Activated naive CD4-positive, alpha-beta T cell treated with anti-CD3 and anti-CD28 coated beads, Interleukin-2, amount 50 U/mL, for 16 hours (primary cell): ENCODE results near the gene NNAT.

Experiments
- DNase-seq: peaks from one replicate; pipeline ENCODE4 v3.0.0-alpha.2; 2020

NNAT gene

DNA sequence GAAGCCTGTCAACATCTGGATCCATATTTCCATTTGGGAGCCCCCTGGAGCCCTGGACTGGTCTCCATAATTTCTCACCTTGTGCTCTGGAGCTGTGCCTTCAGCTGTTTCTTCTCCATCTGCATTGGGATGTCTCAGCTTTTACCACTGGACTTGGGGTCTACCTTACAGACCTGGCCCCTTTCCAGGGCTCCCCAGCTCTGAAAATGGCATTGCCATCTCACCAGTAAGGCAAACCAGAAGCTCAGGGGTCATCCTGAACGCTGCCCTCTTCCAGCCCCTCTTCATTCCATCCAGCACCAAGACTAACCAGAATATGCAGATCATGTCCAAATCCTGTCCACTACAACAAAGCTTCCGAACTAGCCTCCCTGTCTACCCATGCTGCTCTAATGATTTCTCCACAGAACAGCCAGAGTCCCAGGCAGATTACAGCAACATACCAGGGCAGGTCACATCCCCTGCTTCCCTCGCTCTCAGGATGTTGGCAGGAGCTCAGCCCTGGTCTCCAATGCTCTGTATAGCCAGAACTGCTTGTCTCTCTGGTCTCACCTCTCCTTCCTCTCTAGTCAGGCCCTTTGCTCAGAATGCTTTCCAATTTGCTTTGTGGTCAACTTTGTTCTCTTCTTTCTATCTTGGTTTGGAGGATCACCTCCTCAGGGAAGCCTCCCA lies 17.7 kb upstream of the NNAT start:
- no peak for DNase-seq

DNA sequence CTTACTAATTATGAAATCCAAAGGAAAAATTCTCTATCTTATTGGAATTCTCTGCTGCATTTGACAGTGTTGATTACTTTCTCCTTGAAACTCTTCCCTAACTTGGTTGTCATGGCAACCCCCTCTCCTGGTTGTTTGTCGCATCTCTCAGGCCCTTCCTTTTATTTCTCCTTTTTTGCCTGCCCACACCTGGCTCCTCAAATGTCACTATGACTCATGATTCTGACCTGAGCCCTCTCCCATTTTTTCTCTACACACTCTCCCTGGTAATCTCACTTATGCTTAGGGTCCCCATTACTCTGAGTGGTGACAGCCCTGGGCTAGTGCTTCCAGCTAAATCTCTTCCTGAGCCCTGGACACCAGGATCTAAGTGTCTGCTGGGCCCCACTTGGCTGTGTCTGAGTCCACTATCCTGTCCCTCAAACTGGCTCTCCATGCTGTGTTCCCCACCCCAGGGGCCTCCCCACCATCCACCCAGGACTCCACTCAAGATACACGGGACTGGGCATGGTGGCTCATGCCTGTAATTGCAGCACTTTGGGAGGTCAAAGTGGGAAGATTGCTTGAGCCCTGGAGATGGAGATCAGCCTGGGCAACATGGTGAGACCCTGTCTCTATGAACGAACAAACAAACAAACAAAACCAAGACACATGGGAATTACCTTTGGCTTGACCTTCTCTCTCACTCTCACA lies 16.5 kb upstream of the NNAT start:
- no peak for DNase-seq

DNA sequence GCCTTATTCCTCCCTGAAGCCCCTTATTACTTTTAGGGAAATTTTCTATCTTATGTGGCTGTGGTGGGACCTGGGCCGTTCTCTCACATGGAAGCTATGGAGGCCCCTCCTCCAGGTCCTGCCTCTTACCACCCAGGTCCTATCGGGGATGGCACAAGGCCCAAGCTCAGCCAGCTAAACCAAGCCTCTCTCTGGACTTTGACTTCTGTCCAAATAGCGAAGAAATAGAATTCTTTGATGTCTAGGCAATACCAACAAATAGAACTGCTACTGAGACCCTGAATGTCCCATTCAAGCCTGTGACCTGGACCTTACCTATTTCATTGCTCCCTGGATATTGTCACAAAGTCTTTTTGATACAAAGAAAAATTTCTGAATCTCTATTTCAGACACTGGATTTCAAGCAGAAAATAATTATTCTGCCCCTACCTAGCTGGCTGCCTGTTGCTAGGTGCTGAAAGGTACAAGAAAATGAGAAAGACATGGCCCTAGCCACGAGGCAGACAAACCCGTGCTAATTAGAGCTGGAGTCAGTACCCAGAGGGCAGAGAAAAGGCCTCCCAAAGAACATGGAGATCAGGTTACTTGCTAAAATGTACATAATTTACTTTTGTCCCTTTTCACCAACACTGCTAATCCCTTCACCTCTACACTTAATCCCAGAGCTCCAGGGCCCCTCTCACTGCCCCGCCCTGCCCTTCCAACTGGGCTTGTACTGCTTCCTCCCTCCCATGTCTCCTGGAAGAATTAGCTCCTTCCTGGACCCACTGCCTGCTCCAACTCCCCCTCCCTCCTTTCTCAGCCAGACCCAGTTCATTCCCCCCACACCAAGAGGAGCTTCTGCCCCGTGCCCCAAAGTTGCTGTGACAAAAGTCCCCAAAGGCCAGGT lies 15.5 kb upstream of the NNAT start:
- DNase-seq, result no peak

DNA sequence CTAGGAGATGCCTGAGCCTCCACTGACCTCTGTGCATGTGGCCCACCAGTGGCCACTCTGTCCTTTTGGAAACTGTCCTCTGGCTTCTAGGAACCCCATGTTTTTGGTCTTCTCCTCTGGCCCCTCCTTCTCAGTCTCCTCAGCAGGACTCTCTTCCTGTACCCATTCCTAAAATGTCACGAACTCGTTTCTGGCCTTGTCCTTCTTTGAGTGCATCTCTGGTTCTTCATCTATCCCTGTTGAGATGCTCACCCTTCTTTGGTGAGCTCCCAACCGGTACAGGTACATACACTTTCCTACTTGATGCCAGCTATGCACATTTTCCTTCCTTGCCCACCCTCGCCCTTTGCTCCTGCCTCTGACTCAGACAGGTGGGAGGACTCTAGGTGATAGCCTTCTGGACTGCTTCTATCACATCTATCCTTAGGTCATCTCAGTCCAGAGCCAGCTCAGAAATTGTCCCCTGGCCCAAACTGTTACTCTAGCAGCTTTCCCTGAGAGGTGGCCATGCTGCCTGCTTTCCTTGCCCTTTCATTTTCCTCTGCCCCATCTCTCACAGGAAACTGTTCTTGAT lies 14.8 kb upstream of the NNAT start:
- no peak for DNase-seq

DNA sequence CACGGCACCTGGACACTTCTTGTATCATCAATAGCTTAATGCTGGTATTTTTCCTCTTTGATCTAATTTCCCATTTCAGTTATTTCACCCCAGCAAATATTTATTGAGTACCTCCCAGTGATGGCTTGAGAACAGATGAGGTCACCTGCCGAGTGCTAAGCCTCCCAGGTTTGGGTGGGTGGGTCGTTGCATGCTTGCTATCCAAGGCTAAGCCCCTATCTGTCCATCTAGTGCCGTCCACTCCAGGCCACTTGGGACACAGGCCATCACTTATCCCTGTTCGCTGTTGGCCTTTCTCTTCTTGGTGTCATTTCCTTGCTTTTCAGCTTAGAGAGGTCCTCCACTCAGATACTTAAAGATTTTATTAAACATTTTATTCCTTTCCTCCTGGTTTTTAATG lies 10.8 kb upstream of the NNAT start:
- DNase-seq, result no peak

DNA sequence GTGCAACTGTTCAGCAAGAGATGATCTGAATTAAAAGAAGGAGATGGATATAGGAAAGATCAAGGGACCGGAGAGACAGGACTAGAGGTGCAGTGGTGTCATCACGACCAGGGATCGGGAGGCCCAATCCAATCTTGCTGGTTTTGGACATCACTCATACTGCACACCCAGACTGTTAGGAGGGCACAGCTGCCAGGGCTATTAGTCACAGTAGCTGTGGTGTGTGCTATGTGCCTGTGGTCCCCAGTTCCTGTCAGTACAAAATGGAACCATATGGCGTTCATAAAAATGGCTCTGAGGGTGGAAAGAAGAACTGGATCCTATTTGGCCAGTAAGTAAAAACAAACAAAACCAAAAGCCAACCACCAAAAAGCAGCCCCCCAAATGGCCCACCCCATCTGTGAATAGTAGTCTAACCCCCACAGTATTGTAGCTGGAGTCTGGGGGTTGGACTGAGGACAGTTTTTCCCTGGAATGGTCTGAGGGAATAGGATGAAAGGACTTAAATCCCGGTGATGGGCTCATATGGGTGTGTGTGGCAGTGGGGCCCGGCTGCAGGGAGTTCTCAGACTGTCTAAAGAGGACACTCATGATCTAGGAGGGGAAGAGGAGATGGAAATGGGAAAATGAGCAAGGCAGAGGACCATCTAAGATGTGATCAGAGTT lies 9.3 kb upstream of the NNAT start:
- no peak for DNase-seq

DNA sequence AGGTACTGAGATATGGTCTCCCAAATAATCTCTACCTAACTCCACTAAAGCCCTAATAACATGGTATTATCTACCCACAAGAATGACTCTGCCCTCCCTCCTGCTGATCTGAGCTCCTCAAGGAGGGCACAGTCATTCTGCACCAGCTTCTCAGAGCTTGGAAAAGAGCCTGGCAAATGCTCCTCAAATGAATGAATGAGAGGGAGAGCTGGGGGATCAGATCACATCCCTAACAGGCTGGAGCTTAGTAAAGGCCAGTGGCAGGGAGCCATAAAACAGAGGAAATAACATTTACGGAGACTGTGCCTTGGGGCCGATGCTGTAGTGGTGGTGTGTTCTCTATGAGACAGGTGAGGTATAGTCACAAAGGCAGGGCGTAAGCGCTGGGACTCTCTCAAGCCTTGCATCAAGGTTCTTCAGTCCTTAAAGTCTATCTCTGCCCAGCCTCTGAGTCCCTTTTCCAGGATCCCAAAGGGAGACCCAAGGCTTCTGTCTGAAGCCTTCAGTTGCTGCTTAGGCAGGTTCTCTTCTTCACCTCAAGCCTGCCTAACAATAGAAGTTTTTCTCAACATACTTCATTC lies 7.2 kb upstream of the NNAT start:
- no peak for DNase-seq

DNA sequence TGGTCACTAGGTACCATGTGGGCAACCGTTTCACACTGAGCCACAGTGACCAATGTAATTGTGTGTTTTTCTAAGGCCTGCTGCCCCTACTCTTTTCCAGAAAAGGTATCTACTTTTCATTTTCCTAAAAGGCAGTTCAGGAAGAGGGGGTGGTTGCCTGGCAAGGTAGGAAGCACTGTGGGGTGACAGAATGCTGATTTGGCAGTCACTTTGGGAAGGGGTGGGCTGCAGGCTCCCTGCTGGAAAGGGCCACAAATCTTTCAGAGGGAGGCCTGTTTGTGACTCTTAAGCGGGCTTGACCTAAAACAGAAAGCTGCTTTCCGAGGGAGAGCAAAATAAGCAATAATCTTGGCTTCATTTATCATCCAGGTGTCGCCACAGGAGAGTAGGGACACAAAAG lies 5.2 kb upstream of the NNAT start:
- DNase-seq, result no peak

DNA sequence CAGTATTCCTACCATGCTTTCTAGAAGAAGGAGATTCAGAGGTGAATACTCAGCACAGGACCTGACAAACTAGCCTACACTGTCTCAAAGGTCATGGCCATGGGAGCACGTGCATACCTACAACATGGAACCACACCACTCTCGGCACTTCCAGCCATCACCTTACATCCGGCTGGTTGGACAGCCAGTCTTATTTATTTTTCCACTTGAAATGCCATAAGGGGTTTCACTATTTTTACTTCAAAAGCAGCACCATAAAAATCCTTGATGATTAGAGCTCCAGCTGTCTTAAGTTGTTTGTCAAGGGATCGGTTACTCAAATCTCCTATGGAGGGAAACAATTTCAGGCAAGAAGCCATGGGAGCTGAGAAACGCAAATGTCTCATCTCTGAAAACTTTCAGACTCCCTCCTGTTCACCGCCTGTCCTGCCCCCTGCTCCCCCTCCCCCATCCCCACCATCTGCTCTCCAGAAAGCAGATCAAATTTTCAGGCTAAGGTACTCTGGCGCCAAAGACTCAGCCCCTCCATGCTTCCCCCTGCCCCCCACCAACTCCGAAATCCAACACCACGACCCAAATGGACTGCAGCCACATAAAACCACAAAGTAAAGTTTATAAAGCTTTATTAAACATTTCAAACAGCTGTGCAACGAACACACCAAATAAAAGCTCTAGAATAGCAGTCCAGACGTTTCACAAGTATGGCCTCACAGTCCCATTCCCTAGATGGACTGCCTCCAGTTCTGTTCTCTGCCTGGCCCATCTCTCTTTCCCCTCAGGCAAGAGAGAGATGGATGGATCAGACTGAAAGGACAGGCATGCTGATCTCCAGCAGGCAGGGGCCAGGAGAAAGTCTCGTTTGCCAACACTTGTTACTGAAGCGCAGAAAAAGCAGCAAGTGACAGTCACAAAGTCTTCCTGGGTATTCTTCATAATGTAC lies 4.0 kb upstream of the NNAT start:
- DNase-seq, result no peak

DNA sequence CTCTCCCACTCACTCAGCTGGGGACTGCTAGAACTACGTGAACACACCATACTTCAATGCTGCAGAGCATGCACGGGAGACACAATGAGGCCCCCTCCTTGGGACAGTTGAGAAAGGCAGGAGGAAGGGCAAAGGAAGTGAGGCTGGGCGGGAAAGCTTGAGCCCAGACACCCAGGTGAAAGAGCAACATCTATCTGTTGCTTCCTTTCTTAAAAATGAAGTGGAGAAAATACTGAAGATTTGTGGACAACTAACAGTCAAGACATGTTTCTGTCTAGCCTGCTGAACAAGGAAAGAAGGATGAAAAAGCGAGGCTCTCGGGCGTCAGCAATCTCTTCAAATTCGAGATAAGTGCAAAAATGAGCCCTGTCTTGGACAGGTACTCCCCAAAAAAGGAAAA lies 3.0 kb upstream of the NNAT start:
- DNase-seq, result no peak

DNA sequence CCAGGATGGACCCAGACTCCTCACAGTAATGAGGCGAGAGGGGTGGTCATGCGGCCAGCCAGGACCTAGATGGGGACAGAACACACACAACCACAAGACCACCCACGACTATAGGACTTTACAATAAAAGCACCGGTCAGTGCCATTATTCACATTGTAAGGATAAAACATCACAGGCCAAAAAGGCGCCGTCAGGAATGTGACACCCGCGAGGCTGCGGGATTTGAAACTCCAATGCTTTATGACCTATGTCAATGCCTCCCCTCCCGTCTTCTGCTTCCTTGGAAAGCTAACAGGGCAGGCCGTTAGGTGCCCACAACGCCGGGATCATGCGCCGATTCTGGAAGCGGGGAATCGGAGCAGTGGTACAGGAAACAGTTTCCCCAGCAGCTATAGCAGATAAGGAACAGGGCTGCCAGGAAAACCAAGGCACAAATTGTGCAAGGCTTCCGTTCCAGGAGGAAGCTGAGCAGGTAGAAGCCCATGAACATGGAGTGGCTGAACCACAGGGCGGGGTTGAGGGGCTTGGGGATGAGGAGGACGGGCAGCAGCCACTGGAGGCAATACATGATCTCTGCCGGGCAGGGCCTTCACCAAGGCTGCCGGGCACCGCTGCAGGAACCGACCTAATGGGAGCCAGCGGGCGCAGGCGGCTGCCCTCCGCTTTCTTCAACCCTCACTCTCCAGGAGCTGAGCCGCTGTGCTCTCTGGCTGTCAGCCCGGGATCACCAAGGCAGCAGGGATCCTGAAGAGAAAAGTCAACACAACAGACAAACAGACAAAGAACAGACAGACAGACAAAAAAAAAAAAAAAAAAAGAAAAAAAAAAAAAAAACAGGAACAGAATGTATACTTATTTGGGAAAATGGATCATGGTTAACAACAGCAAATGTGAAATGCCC lies 2.2 kb upstream of the NNAT start:
- no peak for DNase-seq

DNA sequence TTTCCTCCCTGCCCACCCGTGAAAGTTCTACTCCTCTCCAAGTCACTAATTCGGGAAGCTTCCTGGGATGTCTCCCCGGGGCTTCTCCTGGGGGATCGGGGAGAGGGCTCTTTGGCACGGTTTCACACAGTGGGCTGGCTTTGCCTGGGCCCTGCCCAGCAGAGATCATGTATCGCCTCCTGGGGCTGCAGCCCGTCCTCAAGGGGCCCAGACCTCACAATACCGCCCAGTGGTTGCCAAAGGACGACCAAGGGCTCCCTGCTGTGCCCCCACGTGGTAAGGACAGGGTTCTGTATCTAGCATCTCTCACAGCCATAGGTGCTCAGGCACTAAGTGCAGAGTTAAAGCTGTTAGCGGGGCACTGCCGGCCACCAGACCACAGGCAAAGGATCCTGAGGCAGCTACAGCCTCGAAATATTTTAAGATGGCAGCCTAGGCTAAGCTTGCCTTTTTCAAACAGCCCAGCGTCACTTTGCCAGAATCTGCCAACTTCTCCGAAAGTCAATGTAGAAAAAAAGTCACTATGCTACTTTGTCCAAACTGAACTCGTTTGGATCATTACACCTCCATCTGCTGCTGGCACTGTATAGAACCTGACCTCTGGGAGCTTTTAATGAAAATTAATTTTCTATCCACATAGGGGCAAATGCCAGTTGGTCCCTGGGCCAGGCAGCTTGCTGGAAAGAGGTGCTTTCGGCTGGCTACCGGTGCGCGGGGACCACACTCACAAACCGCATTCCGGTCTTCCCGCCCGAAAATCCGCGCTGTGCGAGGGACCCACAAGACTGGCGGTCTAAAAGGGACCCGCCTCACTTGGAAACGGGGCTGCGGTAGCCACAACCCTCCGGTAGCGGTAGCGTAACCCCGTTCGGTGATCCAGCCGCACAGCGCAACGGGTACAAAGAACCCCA lies 1.3 kb upstream of the NNAT start:
- DNase-seq, result no peak

DNA sequence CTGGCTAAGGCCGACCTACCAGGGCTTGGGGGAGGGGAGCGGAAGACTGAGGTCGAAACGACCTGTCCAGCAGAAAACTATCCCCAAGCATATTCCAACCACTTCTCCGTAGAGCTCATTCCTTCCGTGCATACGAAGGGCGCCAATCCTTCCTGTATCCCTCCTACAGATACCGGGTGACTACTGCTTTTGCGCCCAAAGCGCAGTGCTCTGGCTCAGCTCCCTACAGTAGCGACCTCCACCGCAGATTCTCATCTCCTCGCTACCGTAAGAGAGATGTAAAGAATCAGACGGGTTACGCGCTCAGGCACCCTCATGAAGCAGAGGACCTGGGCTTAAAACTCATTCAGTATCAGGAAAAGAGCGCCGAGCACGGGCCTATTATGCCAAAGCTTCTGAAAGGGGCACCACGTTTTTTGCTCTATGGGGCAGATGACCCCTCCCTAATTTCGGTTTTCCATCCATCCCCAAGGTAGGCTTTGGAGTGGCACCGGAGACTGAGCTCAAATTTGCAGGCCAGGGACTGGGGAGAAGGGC lies 563 bp upstream of the NNAT start:
- no peak for DNase-seq

DNA sequence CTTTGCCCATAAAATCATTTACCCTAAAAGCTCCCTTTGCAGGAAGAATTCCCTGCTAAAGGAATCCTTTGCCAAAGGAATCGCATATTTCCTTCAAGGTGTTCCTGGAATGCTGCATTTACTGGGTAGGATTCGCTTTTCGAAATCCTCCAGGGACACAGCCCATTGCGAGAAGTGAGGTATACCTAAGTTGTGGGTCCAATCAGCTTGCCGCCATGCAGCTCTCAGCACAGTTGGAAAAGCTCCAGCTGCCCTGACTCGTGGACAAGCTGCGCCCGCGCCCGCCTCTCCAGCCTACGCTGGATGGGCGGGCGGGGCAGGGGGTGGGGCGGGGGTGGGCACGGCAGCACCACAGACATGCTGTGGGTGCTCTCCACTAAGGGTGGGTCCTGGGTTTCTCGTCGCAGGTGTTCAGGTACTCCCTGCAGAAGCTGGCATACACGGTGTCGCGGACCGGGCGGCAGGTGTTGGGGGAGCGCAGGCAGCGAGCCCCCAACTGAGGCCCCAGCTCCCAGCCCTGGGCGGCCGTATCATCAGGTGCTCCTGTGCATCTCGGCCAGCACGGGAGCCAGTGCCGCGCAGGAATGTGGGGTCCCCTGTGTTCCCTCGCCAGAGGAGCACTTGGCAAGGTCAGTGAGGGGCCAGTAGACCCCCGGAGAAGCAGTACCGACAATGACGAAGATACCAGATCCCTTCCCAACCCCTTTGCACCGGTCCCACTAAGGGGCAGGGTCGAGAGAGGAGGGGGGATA lies 1.4 kb downstream of the NNAT start:
- DNase-seq, result no peak

DNA sequence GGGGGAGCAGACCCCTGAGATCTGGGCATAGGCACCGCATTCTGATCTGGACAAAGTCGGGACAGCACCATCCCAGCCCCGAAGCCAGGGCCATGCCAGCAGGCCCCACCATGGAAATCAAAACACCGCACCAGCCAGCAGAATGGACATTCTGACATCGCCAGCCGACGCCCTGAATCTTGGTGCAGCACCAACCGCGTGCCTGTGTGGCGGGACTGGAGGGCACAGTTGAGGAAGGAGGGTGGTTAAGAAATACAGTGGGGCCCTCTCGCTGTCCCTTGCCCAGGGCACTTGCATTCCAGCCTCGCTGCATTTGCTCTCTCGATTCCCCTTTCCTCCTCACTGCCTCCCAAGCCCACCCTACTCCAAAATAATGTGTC lies 2.0 kb downstream of the NNAT start:
- DNase-seq, result no peak

DNA sequence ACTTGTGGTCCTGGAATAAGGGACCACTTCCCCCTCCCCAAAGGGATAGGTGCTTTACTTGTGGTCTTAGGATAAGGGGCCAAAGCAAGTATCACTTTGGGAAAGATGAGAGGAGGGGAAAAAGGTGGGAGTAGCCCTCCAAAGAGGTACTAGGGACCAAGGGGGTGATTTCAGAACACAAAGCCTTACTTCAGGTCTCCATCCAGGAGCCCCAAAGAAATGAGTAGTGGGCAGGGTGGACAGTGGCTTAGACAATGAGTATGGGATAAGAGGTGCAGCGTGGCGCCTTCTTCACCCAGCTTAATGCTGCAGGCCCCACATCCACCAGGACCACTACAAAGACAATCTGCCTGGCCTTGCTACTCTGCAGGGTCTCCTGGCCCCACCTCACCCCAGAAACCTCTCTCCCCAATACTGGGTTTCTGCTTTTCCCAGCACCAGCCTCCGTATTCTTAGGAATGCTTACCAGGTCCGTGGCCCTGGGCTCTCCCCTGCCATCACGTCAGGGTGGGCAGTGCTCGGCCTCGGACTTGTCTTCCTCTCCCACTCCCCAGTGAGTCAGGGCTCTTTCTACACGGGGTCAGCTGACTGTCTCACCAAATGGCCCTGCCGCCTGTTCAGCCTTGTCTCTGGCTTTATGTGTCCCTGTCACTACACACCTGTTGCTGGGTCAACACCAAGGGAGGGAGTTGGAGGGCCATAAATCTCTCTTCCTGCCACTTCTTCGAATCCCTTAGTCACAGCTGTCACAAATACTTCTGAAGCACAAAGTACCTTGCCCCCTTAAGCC lies 3.1 kb downstream of the NNAT start:
- DNase-seq, result no peak
